H9 (cell line): ENCODE measurements around the gene AMPD2. TPM values are rescaled to one million over a fixed set of nuclear protein-coding genes. Genes with fewer than 3 reads are reported as not detected.

Experiments used
- DNase-seq: peaks from one replicate; pipeline ENCODE4 v3.0.0-alpha.2; 2017
- H2AFZ ChIP-seq: one replicate; pipeline ENCODE4 v1.6.1; 2013; ENCODE audit warnings: mild to moderate bottlenecking, low read length, control low read depth, moderate library complexity
- H2AK5ac ChIP-seq: 2 replicates; pipeline ENCODE4 v1.6.1; 2013; ENCODE audit warnings: low read length, control low read depth, mixed read lengths; ENCODE audit not compliant: insufficient read length
- H2BK120ac ChIP-seq: one replicate; pipeline ENCODE4 v1.6.1; 2013; ENCODE audit warnings: low read depth, mild to moderate bottlenecking, low read length, control low read depth, inconsistent platforms; ENCODE audit not compliant: poor library complexity, severe bottlenecking
- H2BK12ac ChIP-seq: 2 replicates; pipeline ENCODE4 v1.6.1; 2013; ENCODE audit warnings: low read length, control low read depth, mixed read lengths, low read depth; ENCODE audit not compliant: insufficient read length
- H2BK15ac ChIP-seq: 2 replicates; pipeline ENCODE4 v1.6.1; 2013; ENCODE audit warnings: low read depth, low read length, control low read depth
- H2BK20ac ChIP-seq: one replicate; pipeline ENCODE4 v1.6.1; 2013; ENCODE audit warnings: low read depth, mild to moderate bottlenecking, low read length, control low read depth, inconsistent platforms; ENCODE audit not compliant: poor library complexity, severe bottlenecking
- H2BK5ac ChIP-seq: 2 replicates; pipeline ENCODE4 v1.6.1; 2013; ENCODE audit warnings: low read length, control low read depth, mixed read lengths; ENCODE audit not compliant: insufficient read length
- H3K14ac ChIP-seq: 2 replicates; pipeline ENCODE4 v1.6.1; 2013; ENCODE audit warnings: low read length, control low read depth; ENCODE audit not compliant: insufficient read depth
- H3K18ac ChIP-seq: 2 replicates; pipeline ENCODE4 v1.6.1; 2013; ENCODE audit warnings: low read depth, mild to moderate bottlenecking, mixed read lengths, low read length, control low read depth; ENCODE audit not compliant: insufficient read length
- H3K23ac ChIP-seq: 2 replicates; pipeline ENCODE4 v1.6.1; 2013; ENCODE audit warnings: low read length, control low read depth, mixed read lengths, low read depth; ENCODE audit not compliant: insufficient read length
- H3K23me2 ChIP-seq: 2 replicates; pipeline ENCODE4 v1.6.1; 2013; ENCODE audit warnings: low read depth, mild to moderate bottlenecking, mixed read lengths, low read length, control low read depth; ENCODE audit not compliant: insufficient read length, poor library complexity, severe bottlenecking
- H3K27ac ChIP-seq: 2 replicates; pipeline ENCODE4 v1.5.1; 2013; ENCODE audit warnings: low read length, control low read depth, mixed read lengths, low read depth; ENCODE audit not compliant: insufficient read length
- H3K27me3 ChIP-seq: 2 replicates; pipeline ENCODE4 v1.6.1; 2013; ENCODE audit warnings: low read length, control low read depth, inconsistent platforms; ENCODE audit not compliant: insufficient read depth
- H3K4ac ChIP-seq: 2 replicates; pipeline ENCODE4 v1.6.1; 2013; ENCODE audit warnings: low read depth, mild to moderate bottlenecking, control low read depth, inconsistent platforms, low read length, moderate library complexity
- H3K4me1 ChIP-seq: 2 replicates; pipeline ENCODE4 v1.6.1; 2013; ENCODE audit warnings: low read length, control low read depth, inconsistent platforms; ENCODE audit not compliant: insufficient read depth
- H3K4me2 ChIP-seq: 2 replicates; pipeline ENCODE4 v1.6.1; 2013; ENCODE audit warnings: low read length, control low read depth, mixed read lengths; ENCODE audit not compliant: insufficient read length, insufficient read depth
- H3K56ac ChIP-seq: 2 replicates; pipeline ENCODE4 v1.6.1; 2013; ENCODE audit warnings: low read depth, mild to moderate bottlenecking, mixed read lengths, low read length, control low read depth; ENCODE audit not compliant: insufficient read length
- H3K79me1 ChIP-seq: 2 replicates; pipeline ENCODE4 v1.6.1; 2013; ENCODE audit warnings: low read depth, mild to moderate bottlenecking, moderate library complexity, low read length, control low read depth, inconsistent platforms; ENCODE audit not compliant: insufficient read depth, poor library complexity, severe bottlenecking
- H3K79me2 ChIP-seq: 2 replicates; pipeline ENCODE4 v1.6.1; 2013; ENCODE audit warnings: low read length, control low read depth, inconsistent platforms; ENCODE audit not compliant: insufficient read depth
- H3K9ac ChIP-seq: 2 replicates; pipeline ENCODE4 v1.6.1; 2013; ENCODE audit warnings: low read length, control low read depth, mixed read lengths; ENCODE audit not compliant: insufficient read length; ENCODE audit errors: extremely low read depth
- H3K9me3 ChIP-seq: one replicate; pipeline ENCODE4 v1.6.1; 2013; ENCODE audit warnings: low read depth, low read length, inconsistent platforms; ENCODE audit not compliant: control insufficient read depth
- H3T11ph ChIP-seq: one replicate; pipeline ENCODE4 v1.6.1; 2013; ENCODE audit warnings: mild to moderate bottlenecking, low read length, control low read depth, inconsistent platforms
- H4K20me1 ChIP-seq: one replicate; pipeline ENCODE4 v1.6.1; 2013; ENCODE audit not compliant: control insufficient read depth, insufficient read length, insufficient read depth
- H4K5ac ChIP-seq: 2 replicates; pipeline ENCODE4 v1.6.1; 2013; ENCODE audit warnings: low read depth, mild to moderate bottlenecking, mixed read lengths, low read length, control low read depth; ENCODE audit not compliant: insufficient read length
- H4K8ac ChIP-seq: replicated peaks from 2 replicates; pipeline ENCODE4 v1.6.1; 2013; ENCODE audit warnings: low read length, control low read depth, mixed read lengths, low read depth; ENCODE audit not compliant: insufficient read length
- H4K91ac ChIP-seq: 2 replicates; pipeline ENCODE4 v1.6.1; 2013; ENCODE audit warnings: low read depth, mild to moderate bottlenecking, moderate library complexity, mixed read lengths, low read length, control low read depth; ENCODE audit not compliant: insufficient read length
- H3K27ac Mint-ChIP-seq, 3 experiments: 2 replicates in 2 of 3; 3 replicates in 1 of 3; pipeline ENCODE4 v1.8.0; 2020 to 2021; ENCODE audit warnings: mixed read lengths in 3 of 3, mild to moderate bottlenecking in 1 of 3, moderate library complexity in 1 of 3
- H3K27me3 Mint-ChIP-seq: 2 replicates; pipeline ENCODE4 v1.8.0; 2021; ENCODE audit warnings: low read depth, mild to moderate bottlenecking, moderate library complexity, mixed read lengths
- H3K36me3 Mint-ChIP-seq, 3 experiments: 2 replicates in 2 of 3; 3 replicates in 1 of 3; pipeline ENCODE4 v1.8.0; 2020 to 2021; ENCODE audit warnings: low read depth in 3 of 3, mixed read lengths in 3 of 3; ENCODE audit not compliant: insufficient read depth in 1 of 3
- H3K4me1 Mint-ChIP-seq, 2 experiments: 2 replicates each; pipeline ENCODE4 v1.8.0; 2020; ENCODE audit warnings: mixed read lengths in 2 of 2
- H3K4me3 Mint-ChIP-seq, 2 experiments: 2 replicates in 1 of 2; 3 replicates in 1 of 2; pipeline ENCODE4 v1.8.0; 2020 to 2021; ENCODE audit warnings: mild to moderate bottlenecking in 2 of 2, mixed read lengths in 2 of 2, moderate library complexity in 1 of 2
- H3K9me3 Mint-ChIP-seq, 2 experiments: 2 replicates in 1 of 2; 3 replicates in 1 of 2; pipeline ENCODE4 v1.8.0; 2020; ENCODE audit warnings: mild to moderate bottlenecking in 2 of 2, mixed read lengths in 2 of 2, moderate library complexity in 1 of 2
- WGBS: extraction: QIAGEN DNeasy Blood & Tissue Kit; methylation state at CpG from one replicate; pipeline ENCODE4 v1.1.7; 2013; ENCODE audit warnings: missing lambda C conversion rate, low lambda C conversion rate, mixed read lengths; ENCODE audit not compliant: insufficient read length; ENCODE audit errors: extremely low coverage; 5-methylcytosine and 5-hydroxymethylcytosine counted together
- total RNA-seq: library from RNA; stranded (reverse); gene quantifications from 2 replicates; pipeline ENCODE4 v1.2.1, GENCODE V29; 2021
- TF ChIP-seq, protein P1 (sequence below): fragments of 200-600 bp; sonication (generic); conservative IDR thresholded peaks from 3 replicates; pipeline ENCODE4 v1.8.0; 2021; ENCODE audit warnings: antibody characterized with exemption, mild to moderate bottlenecking

AMPD2 gene
- total RNA-seq, 1 experiment from 2014 or later, result 65.1 TPM

DNA sequence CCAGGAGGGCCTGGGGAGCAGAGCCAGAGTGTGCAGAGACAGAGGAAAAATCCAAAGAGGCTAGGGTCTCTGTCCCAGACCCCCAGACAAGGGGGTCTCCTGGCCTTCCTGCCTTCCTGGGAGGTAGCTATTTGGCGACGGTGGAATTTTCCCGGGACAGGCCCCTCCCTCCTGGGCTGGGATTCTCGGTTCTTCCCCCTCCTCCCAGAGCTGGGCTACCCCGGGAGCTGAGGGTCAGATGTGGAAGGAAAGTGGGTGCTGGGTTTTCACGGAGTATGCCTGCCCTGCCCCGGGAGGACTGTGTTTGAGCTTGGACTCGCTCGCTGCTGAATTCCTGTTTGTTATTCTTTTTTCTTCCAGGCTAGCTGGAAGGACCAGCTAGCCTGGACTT is 759 bp downstream of the AMPD2 start:
- Histone ChIP-seq H3K18ac (no peak overlapping the region), H4K91ac (no peak overlapping the region), H4K20me1 (peaks cover 2% of the 10 kb centered on the region), H2AFZ (no peak overlapping the region), H3T11ph (no peak overlapping the region), H3K23me2 (peaks cover 12% of the 10 kb centered on the region), H3K9ac (peak overlapping the region; percentile 71), H3K79me2 (peaks cover 6% of the 10 kb centered on the region; the same call in 1 of the 2 replicates), H3K14ac (peak overlapping the region; percentile 79), H3K23ac (no peak overlapping the region), H3K79me1 (no peaks in the 10 kb centered on the region), H2BK5ac (no peak overlapping the region), H3K27me3 (no peaks in the 10 kb centered on the region), H3K4me1 (no peaks in the 10 kb centered on the region; the same call in 1 of the 2 replicates), H3K27ac (no peak overlapping the region), H2BK15ac (no peak overlapping the region), H3K4ac (no peak overlapping the region), H4K5ac (no peak overlapping the region), H2BK120ac (no peak overlapping the region), H3K9me3 (no peaks in the 10 kb centered on the region), H3K56ac (no peak overlapping the region), H3K4me2 (peak overlapping the region; percentile 97), H4K8ac (no peak overlapping the region), H2AK5ac (no peak overlapping the region), H2BK12ac (no peak overlapping the region), H2BK20ac (no peak overlapping the region)
- Mint-ChIP-seq H3K27ac (peak overlapping the region; percentile 62 to 96 (median 80); a peak in 6 of 7 replicates), H3K27me3 (no peaks in the 10 kb centered on the region; the same call in 1 of the 2 replicates), H3K9me3 (no peaks in the 10 kb centered on the region), H3K4me3 (peak overlapping the region; percentile 93 to 94), H3K36me3 (no peaks in the 10 kb centered on the region; a peak in 1 of 7 replicates), H3K4me1 (peaks cover 39 to 52% of the 10 kb centered on the region in 2 experiments)
- TF ChIP-seq, protein P1, sequence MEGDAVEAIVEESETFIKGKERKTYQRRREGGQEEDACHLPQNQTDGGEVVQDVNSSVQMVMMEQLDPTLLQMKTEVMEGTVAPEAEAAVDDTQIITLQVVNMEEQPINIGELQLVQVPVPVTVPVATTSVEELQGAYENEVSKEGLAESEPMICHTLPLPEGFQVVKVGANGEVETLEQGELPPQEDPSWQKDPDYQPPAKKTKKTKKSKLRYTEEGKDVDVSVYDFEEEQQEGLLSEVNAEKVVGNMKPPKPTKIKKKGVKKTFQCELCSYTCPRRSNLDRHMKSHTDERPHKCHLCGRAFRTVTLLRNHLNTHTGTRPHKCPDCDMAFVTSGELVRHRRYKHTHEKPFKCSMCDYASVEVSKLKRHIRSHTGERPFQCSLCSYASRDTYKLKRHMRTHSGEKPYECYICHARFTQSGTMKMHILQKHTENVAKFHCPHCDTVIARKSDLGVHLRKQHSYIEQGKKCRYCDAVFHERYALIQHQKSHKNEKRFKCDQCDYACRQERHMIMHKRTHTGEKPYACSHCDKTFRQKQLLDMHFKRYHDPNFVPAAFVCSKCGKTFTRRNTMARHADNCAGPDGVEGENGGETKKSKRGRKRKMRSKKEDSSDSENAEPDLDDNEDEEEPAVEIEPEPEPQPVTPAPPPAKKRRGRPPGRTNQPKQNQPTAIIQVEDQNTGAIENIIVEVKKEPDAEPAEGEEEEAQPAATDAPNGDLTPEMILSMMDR, result no peak
- no CpG with 5 or more reads among the region's 9 CpGs for WGBS
- peak; percentile 49 for DNase-seq
